ENCODE data around the gene PPM1H.
A peak's percentile ranks its signal among the peaks of the same experiment; 100 is the strongest.
"Not testable (repeated sequence)": the region's sequence is repeated elsewhere in the genome, so short reads cannot be mapped to it uniquely, and the experiment has no call there.

Gene PPM1H

DNA sequence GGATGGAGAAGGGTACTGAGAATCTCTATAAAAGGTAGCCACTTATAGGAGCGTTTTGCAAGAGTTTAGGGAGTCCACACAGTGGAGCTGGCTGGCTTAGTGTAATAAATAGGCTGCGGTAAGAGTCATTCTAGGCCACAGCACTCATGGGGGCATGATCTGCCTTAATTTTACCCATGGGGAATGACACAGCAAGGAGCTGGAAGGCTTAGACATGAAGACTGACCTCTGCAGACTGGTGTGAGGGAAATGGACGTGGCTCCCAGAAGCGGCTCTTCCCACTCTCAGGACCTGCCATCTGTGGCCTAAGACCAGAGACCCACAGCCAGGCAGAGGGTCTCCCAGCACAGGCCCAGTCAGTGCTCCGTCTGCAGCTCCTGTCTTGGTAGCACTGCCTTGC, 173.3 kb downstream of the PPM1H start:
- peak; percentile 78 for DNase-seq

DNA sequence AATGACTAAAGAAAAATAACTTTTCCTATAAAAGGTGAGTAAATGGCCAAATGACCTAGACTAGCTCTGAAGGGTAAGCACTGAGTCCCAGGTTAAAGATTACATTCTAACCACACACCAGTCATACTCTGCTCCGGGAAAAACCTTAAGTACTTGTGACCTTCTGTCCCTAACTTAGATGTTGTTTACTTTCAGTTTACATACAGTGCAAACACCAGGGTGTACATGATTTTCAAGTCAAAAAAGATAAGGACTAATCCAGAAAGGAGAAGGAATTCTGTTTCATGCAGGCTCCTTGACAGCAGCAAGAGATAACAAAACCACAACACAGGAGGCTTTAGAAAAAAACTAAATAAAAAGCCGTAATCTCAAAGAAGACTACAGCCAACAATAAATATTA, 174.2 kb downstream of the PPM1H start:
- no peak for DNase-seq

DNA sequence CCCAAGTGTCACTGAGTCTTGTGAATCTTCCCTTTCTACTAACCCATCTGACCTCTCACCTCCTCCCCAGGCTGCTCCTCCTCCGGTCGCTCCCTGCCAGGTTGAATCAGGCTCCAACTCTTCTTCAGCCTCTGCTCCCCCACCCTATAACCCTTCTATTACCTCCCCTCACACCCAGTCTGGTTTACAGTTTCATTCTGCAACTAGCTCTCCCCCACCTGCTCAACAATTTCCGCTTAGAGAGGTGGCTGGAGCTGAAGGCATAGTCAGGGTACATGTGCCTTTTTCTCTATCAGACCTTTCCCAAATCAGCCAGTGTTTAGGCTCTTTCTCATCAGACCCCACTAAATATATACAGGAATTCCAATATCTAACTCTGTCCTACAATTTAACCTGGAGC, 174.6 kb downstream of the PPM1H start:
- DNase-seq, result not testable (repeated sequence)

DNA sequence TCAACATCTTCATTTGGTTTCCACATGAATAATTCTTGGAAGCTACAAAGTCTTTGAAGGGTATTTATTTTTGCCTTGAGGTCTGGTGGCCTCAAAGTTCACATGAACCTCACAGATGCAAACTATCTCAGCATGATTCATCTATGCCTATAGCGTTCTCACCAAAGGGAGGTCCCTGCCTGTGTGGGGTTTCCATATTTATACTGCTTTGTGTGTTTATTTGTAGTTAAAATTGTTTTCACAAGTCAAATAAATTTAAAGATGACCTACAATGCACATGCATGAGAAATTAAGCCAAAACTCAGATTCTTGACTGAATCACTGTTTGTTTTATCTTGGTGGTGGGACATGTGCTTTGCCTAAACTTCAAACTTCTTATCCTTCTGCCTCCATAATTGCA, 176.7 kb downstream of the PPM1H start:
- peak; percentile 80 for DNase-seq

DNA sequence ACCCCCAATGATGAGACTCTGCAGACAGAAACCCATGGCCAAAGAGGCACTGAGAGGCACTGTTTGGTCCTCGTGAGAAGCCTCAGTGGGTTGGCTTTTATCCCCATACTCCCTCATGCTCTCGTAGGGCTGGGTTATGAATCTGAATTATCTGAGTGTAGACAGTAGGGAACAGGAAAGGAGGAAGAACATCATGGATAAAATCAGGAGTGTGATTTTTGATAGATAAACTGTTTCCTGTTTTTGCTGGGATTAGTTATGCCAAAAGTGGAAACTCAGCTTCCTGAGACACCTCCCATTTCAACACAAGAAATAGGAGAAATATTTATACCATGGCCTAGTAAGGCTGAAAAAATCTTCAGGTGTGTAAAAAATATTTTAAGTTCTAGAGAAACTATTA, 177.9 kb downstream of the PPM1H start:
- DNase-seq, result no peak

DNA sequence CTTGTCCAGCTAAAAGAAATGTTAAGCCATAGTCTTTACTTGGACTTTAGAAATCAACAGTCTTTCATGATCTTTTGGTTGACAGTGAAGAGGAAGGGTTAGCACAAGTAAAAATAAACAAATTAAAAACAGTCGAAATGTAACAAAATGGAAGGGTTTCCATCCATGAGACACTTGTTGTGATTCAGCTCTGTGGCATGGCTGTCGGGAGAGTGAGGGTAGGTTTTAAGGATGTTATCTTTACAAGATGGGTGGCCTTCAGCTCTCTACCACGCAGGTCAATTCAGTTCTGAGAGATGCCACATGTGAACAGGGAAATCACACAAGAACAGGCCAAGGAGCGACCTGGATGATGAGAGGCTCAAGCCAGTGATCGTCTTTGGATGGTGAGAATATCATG, 180.2 kb downstream of the PPM1H start:
- no peak for DNase-seq

DNA sequence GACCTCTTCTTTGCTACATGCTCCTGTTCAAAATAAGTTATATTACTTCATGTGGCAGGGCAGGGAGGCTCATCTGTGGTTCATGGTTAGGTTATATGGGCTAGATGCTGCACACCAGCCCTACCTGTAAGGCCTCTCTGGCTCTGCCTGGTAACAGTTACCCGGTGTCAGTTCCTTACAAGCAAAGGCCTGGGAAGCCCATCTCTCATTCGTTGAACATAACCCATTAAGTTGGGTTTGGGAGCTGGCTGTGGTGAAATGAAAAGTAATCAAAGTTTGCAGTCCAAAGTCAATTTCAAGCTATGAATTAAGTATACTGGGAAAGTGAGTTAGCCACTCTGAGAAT, 183.2 kb downstream of the PPM1H start:
- DNase-seq, result no peak

DNA sequence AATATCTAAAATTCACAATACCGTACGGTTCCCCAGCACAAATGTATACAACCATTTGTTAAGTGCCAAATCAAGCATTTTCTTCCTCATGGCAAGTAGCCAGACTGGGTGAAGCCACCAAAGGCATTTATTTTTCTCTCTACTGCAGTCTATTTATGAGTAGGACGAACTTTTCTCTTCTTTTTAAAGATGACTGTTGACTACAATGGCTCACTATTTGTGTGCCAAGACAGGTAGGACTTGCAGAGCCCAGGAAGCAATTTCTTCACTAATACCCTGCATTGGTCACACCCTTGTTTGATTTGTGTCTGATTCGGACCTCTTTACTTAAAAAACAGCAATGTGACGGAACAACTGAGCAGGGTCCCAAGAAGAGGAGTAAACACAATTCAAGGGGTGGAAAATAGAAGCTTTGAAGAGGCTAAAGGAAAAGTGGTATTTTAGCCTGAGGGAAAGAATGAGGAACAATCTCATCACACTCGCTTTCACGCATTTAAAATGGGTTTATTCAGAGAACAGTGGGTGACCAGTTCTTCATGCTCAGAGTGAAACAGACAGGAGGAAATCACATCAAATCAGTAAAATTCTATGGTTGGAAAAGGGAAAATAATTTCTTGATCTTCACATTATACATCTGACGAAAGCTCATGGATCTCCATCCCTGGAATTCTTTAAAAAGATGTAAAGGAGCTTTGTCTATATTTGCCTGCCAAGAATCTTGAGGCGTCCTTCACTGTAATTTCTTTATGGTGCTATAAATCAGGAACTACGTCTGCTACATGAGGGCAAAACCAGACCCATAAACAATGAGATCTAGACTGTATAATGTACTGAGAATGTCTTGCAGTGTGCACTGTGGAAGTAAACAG, 183.8 kb downstream of the PPM1H start:
- DNase-seq, result no peak

DNA sequence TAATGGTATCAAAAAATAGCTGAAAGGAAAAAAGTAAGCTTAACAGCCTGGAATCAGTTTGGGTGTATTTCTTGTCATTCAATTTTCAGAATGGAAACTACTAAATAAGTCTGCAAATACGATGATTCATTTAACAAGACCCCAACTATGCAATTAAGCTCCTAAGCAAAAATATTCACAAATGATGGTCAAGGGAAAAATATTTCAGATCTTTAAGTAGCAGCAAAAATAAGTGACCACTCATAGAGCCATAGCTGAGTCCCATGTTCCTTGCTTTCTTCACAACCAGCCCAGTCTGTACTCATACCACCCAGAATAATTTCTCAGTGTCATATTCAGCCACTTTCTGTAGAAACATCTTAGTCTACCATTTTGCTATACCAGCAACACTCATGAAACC, 185.4 kb downstream of the PPM1H start:
- no peak for DNase-seq

DNA sequence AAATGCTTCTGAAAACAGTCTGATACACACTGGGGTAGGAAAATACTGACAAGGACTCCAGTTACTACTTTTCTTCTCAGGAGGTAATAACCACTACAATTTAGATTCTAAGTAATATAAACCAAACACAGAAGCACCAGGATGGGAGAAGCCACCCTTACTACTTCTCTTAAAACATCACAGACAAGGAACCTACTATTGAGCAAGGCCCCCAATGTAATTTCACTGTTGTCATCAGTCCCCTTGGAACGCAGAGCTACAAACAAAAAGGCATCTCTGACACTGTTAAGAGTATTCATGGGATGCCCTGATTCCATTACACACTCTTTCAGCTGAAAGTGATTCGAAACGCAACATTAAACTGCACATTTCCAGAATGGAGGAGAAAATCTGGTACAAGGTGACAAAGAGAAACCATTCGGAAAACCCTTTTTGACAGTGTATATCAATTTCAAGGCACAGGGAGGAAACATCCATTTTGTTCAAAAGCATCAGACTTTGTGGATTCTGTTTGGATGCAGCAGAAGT, 185.9 kb downstream of the PPM1H start:
- no peak for DNase-seq

DNA sequence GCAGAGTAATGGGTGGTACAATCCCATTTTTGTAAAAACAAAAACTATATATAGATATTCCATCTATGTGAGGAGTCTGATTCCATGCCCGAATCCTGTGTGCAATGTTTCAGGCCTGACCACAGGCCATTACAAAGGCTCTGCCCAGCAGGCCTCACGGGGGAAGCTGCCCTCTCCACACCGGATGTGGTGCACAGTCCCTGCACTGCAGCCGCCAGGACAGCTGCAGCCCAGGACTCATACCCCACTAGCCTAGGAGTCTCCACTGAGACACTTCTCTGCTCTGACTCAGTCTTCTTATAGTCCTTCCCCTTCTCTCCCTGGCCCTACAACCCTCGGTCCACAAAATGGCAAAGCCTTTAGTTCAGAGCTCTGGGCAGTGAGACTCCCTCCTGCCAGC, 190.4 kb downstream of the PPM1H start:
- DNase-seq, result peak; percentile 55

DNA sequence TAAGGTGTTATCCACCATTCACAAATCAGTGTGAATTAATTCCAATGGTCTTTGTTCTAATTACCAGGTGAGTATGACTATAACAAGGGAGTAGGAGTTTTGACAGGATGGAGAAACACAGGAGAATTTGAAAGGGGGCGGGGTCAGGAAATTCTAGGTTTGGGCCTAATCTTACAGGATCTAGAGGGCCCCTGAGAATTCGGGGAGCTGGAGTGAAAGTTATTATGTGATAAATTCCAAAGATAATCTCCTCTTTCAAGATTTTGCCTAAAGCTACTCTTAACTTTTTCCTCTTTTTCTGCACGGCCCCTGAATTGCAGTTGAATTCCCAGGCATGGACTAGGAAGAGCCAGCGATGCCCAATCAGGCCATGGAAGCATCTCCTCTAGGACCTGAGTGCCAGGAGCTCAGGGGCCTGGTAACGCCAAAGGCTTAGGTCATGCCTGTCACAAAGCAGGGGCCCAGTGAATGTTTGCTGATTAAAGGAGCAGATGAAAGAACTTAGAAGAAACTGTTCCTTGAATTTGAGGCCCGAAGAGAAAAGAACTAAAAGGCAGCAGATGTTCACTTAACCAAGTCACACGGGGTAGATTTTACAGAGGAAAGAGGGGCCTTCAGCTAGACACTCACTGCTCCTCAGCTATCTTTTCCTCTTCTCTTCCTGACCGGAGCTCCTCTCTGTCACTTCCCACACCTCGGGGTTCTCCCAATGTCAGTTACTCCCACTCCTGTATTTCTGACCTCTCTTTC, 195.5 kb downstream of the PPM1H start:
- DNase-seq, result no peak

DNA sequence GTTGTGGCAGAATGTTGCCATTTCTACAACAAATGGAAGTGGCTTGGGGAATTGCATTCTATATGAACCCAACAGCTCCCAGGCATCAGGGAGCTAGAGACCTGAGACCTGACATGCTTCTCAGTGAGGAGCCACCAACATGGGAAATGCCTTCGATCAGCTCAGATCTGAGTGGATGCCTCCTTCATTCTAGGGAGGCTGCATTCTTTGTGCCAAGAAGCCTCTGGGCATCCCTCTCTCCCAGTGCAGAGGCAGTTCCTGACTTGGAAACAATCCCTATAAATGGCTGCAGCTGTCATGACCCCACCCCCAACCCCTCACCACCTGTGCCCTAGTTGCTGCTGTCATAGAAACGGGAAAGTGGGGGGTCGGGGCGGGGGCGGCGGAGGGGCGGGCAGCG, 196.3 kb downstream of the PPM1H start:
- DNase-seq, result no peak

DNA sequence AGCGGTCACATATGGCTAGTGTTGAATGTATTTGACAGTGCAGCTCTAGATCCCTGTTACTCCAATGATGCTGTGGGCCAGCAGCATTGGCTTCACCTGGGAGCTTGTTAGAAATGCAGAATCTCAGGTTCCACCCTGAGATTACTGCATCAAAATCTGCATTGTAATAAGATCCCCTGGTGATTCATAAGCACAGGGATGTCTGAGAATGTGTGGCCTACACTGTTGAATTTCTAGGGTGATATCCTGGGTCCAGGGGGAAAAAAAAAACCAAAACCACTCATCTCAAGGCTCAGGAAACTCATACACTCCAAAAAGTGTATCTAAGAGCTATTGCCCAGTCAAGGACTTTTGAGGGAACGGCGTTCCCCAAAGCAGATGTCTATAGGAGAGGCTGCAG, 196.8 kb downstream of the PPM1H start:
- peak; percentile 54 for DNase-seq

DNA sequence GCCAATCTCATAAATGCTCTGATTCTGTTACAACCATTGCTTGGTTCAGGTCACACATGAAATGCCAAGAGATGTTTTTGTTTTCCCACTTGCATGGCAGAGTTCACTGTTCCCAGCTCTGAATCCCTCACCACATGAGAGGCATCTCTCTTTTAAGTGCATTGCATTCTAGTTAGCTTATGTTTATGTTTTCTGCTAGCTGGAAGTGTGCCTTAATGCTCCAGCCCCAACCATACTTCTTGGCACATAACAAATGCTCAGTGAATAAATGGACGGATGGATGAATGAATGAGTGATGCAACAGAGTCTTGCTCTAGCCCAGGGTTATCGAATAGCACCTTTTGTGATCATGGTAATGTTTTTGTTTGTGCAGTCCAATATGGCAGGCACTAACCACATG, 197.3 kb downstream of the PPM1H start:
- no peak for DNase-seq

DNA sequence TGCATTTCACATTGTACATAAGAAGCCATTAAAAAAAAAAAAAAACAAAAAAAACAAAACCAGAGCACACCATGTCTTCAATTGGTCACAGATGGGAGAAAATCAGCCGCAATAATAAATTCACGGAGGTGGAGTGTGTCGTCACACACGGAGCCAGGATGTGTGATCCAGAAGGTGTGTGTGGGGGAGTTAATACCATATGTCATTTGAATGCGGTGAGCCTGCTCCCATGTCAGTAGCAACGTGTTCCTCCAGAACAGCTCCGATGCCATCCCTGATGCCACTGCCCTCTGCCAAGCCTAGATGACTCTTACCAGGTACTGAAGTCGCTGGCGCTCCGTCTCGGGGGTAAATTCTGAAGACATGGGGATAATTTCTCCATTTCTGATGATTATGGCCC, 197.8 kb downstream of the PPM1H start:
- DNase-seq, result no peak

DNA sequence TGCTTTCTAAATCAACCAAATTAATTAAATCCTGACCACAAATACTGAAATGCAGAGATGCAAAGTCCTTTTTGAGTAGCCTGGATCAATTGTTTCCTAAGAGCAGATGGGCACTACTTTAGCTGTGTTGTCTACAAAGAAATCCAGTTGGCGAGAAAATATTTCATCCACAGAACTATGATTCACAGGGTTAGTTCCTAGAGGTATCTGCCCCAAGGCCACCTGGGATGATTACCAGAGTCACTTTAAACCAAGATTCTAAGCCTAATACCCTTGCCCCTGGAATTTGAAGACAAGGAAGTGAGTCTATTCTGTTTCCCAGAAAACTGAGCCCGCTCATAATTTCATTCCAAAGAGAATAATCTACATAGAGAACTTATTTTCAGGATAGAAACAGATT, 198.4 kb downstream of the PPM1H start:
- no peak for DNase-seq

DNA sequence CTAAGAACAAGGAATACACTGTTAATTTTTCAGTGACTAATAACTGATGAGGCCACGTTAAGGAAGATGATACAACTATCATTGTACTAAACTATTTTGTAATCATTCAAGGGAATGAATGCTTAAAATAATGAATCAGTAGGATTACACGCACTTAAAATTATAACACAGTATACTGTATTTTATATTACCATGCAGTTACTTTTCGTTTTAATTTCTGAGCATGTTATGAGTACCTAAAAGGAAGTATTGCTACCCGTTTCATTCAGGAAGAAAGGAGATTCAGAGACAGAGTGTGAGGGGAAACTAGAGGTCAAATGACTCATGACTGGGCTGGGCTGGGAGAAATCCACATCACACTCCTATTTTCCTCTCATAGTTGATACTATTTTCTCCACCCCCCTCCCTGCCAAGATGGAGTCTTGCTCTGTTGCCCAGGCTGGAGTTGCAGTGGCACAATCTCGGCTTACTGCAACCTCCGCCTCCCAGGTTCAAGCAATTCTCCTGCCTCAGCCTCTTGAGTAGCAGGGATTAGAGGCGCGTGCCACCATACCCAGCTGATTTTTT, 202.0 kb downstream of the PPM1H start:
- peak; percentile 84 for DNase-seq

DNA sequence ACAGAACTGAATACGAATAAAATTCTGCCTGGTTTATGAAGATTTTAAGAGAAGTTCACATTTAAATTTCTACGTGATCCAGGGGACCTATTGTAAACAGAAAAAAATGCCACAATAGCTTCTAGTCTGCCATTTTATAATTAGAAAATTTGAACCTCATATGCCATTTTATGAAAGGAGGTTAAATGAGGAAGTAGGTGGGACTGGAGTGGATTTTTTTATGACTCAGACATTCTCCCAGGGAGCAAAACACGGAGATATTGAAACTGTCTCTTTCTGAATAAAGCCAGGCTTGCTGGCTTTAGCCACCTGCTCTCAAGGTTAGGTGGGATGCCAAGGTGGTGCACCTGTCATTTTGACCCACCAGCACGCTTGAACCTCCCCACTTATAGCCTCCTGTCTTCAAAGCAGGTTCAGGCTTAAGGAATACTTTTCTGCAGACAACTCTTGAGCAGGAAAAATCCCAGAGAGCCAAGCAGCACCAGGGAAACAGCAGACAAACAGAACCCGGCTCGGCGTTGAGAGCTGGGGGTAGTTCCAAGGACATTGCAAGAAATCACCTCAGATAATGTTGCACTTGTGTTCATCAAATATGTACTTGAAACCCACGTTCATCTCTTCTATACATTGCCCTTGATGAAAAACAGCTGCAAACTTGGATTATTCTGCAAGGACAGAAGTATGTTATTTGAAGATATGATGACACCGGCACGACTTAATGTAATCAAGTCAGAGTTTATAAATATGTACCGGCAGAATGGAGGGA, 203.7 kb downstream of the PPM1H start:
- peak; percentile 81 for DNase-seq

DNA sequence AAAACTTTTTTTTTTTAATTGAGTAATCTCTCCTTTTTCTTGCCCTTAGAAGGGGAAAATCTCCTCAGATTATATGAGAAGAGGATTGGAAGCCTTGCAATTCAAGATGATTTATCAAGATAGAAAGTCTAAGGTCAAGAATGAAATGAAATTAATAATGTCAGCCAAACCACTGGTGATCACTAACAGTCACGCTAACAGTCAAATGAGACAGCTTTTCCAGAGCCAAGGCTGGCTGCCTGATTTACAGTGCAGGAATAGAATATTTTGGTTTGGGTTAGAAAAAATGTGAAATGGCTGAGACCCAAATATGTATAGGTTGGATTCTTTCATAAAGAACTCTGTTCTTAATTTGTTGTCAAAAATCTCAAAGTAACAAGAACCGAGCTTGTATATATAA, 204.3 kb downstream of the PPM1H start:
- peak; percentile 97 for DNase-seq

DNA sequence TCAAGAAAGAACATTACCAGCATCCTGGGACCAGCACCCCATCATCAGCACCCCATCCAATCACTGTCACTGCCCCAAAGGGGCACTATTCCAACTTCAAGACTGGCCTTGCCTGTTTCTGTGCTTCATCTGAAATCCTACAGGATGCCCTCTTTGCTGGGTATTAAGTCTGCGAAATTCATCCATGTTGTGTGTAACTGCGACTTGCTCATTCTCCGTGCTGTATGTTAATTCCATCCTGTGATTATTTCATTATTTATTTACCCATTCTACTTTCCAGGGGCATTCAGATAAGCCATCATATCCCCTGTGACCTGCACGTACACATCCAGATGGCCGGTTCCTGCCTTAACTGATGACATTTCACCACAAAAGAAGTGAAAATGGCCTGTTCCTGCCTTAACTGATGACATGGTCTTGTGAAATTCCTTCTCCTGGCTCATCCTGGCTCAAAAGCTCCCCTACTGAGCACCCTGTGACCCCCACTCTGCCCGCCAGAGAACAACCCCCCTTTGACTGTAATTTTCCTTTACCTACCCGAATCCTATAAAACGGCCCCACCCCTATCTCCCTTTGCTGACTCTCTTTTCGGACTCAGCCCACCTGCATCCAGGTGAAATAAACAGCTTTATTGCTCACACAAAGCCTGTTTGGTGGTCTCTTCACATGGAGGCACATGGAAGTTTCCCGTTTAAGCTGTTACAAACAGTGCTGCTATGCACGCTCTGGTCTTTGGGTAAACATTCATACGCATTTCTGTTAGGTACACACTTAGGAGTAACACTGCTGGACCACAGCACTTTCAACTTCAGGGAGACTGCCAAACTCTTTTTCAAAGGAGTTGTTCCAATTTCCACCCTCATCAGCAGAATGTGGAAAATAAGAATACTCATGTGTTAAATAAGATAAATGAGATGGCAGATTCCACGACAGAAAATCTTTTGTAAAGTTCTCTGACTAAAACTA, 205.1 kb downstream of the PPM1H start:
- DNase-seq, result peak; percentile 84

DNA sequence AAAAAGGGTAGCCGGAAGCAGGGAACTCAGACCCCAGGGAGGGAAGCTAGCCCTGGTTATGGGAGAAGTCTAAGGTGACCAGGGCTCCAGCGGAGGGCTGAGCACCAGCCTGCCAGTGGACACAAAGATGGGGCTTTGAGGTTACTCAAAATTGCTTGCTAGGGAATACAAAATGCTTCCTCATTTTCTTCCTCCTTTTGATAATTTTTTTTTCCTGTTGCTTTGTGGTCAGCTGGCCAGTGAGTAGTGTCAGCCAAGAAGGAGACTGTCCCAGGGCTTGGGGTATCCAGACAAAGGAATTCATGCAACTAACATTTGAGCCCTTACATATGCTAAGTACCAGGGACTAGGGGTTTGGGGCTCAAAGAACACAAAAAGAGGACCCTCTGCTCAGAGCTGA, 206.2 kb downstream of the PPM1H start:
- no peak for DNase-seq

Measured in fibroblast of skin of right biceps (primary cell).